K562 (cell line): Measurements from ENCODE around the gene ULBP2.

Experiments
- ARID1B ChIP-seq: fragments of 450-650 bp; IDR thresholded peaks from 2 replicates; pipeline ENCODE4 v1.6.1; 2016; ENCODE audit warnings: antibody characterized with exemption, mild to moderate bottlenecking, inconsistent platforms
- CTCF ChIP-seq, 3 experiments: IDR thresholded peaks in 2 of 3; conservative IDR thresholded peaks in 1 of 3; 2 replicates each; pipeline ENCODE4 v1.5.1; 2011 to 2012; ENCODE audit warnings: low read length in 3 of 3, mild to moderate bottlenecking in 3 of 3, control low read depth in 2 of 3, improper control_type of control experiment in 1 of 3, inconsistent platforms in 1 of 3, low read depth in 1 of 3, mixed read lengths in 1 of 3, moderate library complexity in 1 of 3; ENCODE audit not compliant: insufficient read depth in 2 of 3
- DDX20 ChIP-seq: fragments of 450-650 bp; IDR thresholded peaks from 2 replicates; pipeline ENCODE4 v1.6.1; 2016; ENCODE audit warnings: missing genetic modification characterization, low read depth, mild to moderate bottlenecking, missing compliant biosample characterization, moderate library complexity
- FOXJ3 ChIP-seq: sonication (generic); formaldehyde crosslinking; IDR thresholded peaks from 2 replicates; pipeline ENCODE4 v1.4.0; 2020; ENCODE audit warnings: mild to moderate bottlenecking, missing genetic modification reagents
- GTF3C2 ChIP-seq: IDR thresholded peaks from 3 replicates; pipeline ENCODE4 v1.6.1; 2011; ENCODE audit warnings: borderline replicate concordance, mild to moderate bottlenecking, moderate library complexity; ENCODE audit not compliant: insufficient read length; ENCODE audit errors: extremely low read depth
- JUND ChIP-seq, 2 experiments: IDR thresholded peaks; 2 replicates in 1 of 2; 3 replicates in 1 of 2; pipeline ENCODE4 v1.6.1; 2011; ENCODE audit warnings: borderline replicate concordance in 2 of 2, low read depth in 2 of 2, low read length in 2 of 2, improper control_type of control experiment in 1 of 2, missing biosample characterization in 1 of 2, missing genetic modification characterization in 1 of 2, missing genetic modification reagents in 1 of 2
- POLR2AphosphoS5 ChIP-seq: IDR thresholded peaks from 2 replicates; pipeline ENCODE4 v1.6.1; 2011; ENCODE audit warnings: mild to moderate bottlenecking, low read depth, low read length, moderate library complexity; ENCODE audit not compliant: control insufficient read depth, insufficient read depth
- RAD21 ChIP-seq, 2 experiments: fragments of 250-450 bp in 1 of 2; fragments of 450-650 bp in 1 of 2; sonication (Bioruptor Pico) in 1 of 2; formaldehyde crosslinking in 1 of 2; IDR thresholded peaks in 1 of 2; conservative IDR thresholded peaks in 1 of 2; 2 replicates each; pipeline versions ENCODE4 v1.4.0 to v1.8.0; 2020 to 2022; ENCODE audit warnings: mild to moderate bottlenecking in 2 of 2, moderate library complexity in 1 of 2
- TOE1 ChIP-seq, 2 experiments: fragments of 450-650 bp in 1 of 2; sonication (generic) in 1 of 2; formaldehyde crosslinking in 1 of 2; IDR thresholded peaks; 2 replicates each; pipeline versions ENCODE4 v1.7.1 to v1.8.0; 2016 to 2022; ENCODE audit warnings: borderline replicate concordance in 2 of 2, mild to moderate bottlenecking in 2 of 2, antibody characterized with exemption in 1 of 2, inconsistent platforms in 1 of 2, low read depth in 1 of 2, missing genetic modification reagents in 1 of 2, moderate library complexity in 1 of 2
- ZNF253 ChIP-seq: fragments of 250-450 bp; sonication (Bioruptor Pico); conservative IDR thresholded peaks from 2 replicates; pipeline ENCODE4 v1.6.1; 2021; ENCODE audit warnings: mild to moderate bottlenecking
- ZSCAN29 ChIP-seq: fragments of 450-650 bp; IDR thresholded peaks from 2 replicates; pipeline ENCODE4 v1.6.1; 2017
- TF ChIP-seq, protein P1 (sequence below): sonication (generic); formaldehyde crosslinking; IDR thresholded peaks from 2 replicates; pipeline ENCODE4 v1.8.0; 2022; ENCODE audit warnings: mild to moderate bottlenecking, low read depth, missing genetic modification reagents

DNA sequence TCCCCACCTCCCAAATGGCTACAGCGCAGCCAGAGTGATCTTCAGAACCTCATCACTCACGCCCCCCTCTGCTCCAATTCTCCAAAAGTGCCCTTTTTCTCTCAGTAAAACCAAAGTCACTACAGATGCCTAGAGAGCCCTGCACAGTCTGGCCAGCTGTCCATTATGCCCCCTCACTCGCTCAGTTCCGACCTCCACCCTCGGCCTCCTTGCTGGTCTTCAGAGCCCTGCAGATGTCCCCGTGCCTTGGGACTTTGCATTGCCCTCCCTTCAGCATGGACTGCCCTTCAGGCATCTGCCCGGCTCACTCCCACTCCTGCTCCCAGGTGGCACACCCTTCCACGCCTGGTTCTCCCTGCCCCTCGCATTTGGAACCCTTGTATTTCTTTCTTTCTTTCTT is 42.8 kb upstream of the ULBP2 start:
- TF ChIP-seq CTCF (IDR thresholded peaks at IDR 0.05 in 2 of 3, conservative IDR thresholded peaks at IDR 0.05 in 1 of 3; ENCODE audit: insufficient read depth in 2 of 3, low read depth in 1 of 3, low read length in 3 of 3) (no peak), ZNF253 (CRISPR knock-in tag) (no peak), GTF3C2 (no peak), JUND (IDR thresholded peaks at IDR 0.05; ENCODE audit: borderline replicate concordance, low read depth, low read length) (no peak), JUND (tag; IDR thresholded peaks at IDR 0.05; ENCODE audit: borderline replicate concordance, low read depth, low read length) (no peak), FOXJ3 (no peak), DDX20 (tag) (no peak), POLR2AphosphoS5 (no peak), TOE1 (IDR thresholded peaks at IDR 0.05; ENCODE audit: borderline replicate concordance) (no peak), TOE1 (CRISPR knock-in tag; IDR thresholded peaks at IDR 0.05; ENCODE audit: borderline replicate concordance, low read depth) (no peak), ZSCAN29 (no peak), ARID1B (no peak), RAD21 (CRISPR knock-in tag; conservative IDR thresholded peaks at IDR 0.05 in 1 of 2, IDR thresholded peaks at IDR 0.05 in 1 of 2) (no peak)
- TF ChIP-seq, protein P1, sequence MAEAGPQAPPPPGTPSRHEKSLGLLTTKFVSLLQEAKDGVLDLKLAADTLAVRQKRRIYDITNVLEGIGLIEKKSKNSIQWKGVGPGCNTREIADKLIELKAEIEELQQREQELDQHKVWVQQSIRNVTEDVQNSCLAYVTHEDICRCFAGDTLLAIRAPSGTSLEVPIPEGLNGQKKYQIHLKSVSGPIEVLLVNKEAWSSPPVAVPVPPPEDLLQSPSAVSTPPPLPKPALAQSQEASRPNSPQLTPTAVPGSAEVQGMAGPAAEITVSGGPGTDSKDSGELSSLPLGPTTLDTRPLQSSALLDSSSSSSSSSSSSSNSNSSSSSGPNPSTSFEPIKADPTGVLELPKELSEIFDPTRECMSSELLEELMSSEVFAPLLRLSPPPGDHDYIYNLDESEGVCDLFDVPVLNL (CRISPR knock-in tag): no peak
